ENCODE data around the gene RIPOR2.

RIPOR2 gene

DNA sequence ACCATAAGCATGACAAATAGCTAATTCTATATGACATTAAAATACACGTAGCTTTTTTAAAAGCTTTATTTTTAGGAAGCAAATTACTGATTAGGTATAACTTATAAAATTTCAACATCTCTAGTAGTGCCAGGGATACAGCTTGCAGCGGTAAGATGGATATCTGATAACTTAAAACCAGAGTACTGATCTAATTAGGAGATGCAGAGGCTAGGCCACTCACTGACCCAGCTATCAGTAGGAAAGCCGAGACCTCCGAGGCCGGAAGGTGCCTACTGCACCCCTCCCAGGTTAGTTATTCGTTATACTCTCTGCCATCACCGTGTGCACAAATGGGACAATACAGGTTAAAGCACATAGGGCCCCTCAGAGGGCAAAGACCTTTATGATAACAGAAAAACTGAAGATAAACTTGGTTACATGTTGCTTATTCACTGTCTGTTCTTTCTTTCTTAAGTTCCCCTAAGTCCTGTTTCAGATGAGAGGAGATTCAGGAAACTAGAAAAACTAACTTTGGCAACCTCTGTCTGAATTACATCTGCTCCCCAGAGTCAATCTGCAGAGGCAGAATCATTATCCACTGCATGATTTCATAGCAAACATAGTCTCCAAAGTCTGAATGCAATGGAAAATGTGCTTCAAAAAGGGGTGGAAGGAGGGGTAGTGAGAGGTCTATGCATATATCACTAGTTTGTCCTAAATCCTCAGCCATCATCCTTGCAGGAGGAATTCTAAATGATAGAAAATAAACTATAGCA lies 60.8 kb downstream of the RIPOR2 start:
- no peak for DNase-seq

DNA sequence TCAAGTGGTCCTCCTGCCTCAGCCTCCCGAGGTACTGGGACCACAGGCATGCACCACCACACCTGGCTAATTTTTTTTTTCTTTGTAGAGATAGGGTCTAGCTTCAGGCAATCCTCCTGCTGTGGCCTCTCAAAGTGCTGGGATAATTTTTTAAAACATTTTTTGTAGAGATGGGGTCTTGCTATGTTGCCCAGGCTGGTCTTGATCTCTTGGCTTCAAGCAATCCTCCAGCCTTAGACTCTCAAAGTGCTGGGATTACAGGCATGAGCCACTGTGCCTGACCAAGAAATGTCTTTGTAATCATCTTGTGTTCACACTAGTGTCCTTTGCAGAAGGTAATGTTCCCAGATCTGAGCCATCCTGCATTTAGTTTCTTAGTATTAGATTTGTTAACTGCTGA lies 61.6 kb downstream of the RIPOR2 start:
- DNase-seq = no peak

DNA sequence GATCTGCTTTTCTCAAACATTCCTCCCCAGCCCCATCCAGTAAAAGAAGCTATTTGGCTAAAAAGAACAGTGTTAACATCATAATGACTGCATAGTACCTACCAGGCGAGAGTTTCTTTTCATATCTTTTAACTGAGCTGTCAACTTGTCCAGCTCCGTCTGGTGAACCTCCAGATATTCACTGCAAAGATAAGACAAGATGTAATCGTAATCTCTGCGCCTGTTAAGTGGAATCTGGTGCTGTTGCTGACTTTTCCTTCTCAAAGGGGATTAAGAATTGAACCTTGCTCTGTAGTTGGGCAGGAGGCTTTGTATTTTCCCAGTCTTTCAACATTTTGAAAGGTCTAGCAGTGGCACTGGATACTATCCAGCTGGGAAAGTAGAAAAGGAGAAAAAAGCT lies 63.0 kb downstream of the RIPOR2 start:
- DNase-seq = no peak

DNA sequence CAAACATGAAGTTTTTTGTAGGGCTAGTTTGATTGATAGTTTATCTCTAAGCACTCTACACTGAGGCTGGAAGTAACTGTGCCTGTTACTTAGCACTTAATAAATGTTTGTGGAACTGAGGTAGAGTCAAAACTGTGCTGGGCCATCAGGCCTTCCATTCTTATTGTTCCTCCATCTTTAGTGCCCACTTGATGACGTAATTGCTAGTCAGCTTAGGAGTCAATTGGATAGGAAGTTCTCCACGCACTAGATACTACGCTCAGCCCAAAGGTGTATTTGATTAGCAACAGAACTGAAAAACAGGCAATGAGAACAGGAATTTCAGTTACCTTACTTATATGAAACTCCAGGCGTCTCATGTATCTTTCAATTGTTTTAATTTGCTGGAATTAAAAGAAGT lies 67.0 kb downstream of the RIPOR2 start:
- no peak for DNase-seq

DNA sequence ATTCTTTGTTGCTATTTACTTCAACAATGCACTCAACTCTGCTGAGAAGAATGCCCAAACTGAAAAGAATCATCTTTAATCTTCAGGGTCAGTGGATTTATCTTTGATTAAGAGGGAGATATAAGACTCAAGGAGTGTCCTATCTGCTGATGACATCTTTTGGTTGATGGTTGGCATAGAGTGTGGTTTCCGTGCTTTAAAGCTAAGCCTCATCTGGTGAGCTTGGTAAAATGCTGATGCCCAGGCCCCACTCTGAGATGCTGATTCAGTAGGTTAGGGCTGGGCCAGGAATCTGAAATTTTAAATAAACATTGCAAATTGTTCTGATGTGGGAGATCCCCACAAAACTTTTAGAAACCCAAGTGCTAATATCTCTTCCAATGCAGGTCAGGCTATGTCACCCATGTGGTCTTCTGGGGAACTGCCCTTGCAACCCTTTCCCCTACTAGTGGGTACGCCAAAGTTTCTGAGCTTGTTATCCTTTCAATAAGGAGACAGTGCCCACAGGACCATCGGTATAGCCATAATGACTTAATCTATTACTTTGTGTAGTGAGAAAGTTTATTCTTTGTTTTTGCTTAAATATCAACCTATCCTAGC lies 68.6 kb downstream of the RIPOR2 start:
- DNase-seq = no peak

DNA sequence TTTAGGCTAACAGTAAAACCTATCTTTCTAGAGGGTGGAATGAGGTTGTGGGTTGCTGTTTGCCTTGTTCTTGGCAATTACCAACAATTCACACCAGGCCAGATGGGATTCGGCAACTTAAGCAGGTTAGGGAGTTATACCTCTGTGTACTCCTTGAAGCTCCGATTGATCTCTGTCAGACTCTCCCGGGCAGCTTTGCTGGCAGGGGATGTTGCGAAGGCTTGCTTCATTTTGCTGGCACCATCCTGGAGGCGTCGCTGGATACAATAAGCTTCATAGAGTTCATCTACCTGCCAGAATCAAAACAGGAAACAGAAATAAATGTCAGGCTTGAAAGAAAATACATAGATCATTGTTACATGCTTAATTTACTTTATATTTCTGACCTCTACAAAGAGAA lies 70.6 kb downstream of the RIPOR2 start:
- DNase-seq = no peak

DNA sequence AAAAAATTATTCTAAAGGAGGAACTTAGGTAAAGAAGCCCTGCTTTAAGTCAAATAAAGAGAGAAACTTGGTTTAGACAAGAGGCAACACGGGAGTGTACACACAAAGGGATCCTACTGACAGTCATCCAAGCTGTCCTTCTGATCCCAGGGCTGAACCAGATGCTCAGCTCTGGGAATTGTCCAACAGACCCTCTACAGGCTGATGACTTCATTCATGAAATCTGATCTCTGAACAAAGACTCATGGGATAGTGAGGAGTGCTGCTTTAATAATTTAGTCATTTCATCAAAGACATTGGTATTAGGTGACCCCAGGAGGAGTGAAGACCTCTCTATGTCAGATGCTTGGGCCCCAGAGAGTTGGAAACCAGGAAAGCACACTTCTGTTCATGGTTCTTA lies 71.4 kb downstream of the RIPOR2 start:
- DNase-seq = no peak

DNA sequence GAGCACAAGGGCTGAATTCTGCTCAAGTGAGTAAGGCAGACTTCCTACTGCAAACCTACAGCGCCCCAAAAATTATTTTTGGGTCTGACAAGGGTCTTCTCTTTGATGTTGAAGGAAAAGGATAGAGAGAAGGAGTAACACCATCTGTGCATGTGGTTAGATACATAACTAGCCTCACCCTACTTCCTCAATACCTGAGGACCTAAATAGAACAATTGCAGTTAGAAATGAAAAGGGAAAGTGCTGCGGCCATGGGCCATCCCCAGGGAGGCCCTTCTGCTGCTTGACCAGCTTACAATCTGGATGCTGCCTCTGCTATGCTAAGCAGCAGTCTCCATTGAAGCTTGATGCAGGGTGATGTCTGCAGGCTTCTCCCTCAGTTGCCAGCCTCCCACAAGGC lies 73.8 kb downstream of the RIPOR2 start:
- no peak for DNase-seq

DNA sequence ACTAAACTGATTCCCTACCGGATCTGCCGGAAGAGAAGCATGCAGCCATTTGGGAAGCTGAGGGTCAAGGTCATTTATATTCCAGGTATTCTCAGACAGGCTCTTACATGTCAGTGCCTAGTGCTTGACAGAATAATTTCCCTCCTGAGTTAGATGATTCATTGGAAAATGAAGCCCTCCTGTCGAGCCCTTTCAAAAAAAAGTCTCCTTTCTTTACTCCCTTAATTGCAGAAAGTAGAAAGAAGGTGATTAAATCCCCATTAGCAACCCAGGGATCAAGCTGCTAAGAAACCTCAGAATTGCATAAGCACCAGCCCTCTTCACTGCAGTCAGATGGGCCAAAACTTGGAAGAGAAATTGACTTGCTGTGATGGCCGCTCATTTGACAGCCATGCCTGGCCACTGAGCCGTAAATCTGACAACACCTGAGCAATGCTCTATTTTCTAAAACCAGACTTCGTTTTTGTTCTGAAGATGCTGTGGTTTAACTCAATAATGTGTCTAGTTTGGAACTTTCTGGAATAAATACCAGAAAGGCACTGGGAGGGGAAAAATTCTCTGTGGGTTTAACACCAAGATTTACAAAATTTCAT lies 76.1 kb downstream of the RIPOR2 start:
- DNase-seq = no peak

DNA sequence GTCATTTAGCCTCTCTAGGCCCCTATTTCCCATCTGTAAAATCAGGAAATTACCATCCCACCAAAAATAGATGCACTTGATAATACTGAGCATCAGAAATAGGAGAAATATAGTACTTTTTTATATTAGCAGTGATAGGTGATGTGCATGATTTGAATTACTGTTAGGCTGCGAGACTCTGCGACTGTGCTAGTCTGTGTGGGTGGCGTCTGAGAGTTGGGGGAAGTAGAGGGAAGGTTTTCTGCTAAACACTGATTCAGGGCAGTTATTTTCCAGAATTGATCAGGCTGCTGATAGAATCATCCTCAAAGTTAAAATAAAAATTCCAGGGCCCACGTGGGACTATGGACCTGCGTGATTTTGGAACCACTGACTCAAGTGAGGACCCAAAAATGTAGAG lies 76.6 kb downstream of the RIPOR2 start:
- peak; percentile 26 to 40 for DNase-seq

DNA sequence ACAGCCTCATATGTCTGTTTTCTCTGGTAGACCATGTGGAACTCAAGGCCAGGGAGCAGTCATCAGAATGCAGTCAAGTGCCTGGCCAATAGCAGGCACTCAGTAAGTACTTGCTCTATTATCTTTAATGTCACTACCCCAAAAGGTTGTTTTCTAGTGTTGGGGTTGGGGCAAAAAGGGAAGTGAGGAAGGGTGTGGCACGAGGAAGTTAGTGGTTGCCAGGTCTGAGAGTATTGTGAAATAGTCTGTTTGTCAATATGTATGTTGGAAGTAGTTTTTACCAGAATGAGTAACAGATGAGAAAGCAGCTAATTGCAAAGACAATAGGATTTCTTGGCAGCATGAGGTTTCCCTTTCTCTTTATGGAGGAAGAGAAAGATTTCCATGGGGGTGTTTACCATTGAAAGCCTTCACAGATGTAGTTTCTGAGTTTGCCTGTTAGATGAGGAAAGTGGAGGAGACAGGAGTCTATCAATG lies 77.5 kb downstream of the RIPOR2 start:
- no peak for DNase-seq

DNA sequence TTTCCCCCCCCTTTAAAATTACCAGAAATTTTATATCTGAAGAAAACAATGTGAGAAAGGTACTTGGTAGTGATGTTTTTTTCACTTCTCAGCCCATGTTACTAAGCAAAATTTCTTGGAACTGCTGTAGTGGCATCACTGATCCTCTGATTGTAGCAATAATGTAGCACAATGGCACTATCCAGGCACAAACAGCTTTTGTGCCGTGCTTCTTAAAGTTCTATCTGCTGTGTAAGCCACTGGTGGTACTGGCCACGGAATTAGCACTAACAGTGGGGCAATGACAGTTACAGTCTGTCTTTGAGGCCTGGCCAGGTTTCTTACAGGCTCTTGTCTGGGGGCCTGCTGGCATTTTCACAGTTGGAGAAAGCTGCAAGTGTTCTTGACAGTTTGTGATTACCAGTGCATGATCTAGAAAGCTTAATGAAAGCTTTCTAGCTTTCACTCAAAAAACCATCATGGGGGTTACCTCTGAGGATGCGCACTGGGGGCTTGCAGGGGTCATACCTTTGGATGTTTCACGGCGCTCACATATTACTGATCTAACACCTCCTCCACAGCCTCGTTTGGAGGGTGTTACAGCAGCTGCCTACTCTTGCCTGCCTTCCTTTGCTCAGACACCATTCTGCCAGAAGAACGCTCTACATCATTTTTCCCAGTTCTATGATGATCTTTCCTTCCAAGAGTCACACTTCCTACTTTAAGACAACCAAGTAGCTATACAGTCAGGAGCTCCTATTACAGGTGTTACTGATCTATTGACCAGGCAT lies 78.7 kb downstream of the RIPOR2 start:
- no peak for DNase-seq

DNA sequence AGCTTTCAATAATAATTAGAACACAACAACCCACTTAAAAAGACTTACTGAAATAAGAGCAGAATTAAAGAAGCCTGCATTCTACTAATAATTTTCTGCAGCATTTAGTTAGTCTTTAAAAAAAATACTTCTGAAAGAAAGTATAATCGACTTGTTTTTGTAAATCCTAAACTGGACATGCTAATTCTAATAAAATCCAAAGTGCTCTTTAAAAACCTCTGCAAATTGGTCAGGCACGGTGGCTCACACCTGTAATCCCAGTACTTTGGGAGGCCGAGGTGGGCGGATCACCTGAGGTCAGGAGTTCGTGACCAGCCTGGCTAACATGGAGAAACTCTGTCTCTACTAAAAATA lies 79.5 kb downstream of the RIPOR2 start:
- no peak for DNase-seq

DNA sequence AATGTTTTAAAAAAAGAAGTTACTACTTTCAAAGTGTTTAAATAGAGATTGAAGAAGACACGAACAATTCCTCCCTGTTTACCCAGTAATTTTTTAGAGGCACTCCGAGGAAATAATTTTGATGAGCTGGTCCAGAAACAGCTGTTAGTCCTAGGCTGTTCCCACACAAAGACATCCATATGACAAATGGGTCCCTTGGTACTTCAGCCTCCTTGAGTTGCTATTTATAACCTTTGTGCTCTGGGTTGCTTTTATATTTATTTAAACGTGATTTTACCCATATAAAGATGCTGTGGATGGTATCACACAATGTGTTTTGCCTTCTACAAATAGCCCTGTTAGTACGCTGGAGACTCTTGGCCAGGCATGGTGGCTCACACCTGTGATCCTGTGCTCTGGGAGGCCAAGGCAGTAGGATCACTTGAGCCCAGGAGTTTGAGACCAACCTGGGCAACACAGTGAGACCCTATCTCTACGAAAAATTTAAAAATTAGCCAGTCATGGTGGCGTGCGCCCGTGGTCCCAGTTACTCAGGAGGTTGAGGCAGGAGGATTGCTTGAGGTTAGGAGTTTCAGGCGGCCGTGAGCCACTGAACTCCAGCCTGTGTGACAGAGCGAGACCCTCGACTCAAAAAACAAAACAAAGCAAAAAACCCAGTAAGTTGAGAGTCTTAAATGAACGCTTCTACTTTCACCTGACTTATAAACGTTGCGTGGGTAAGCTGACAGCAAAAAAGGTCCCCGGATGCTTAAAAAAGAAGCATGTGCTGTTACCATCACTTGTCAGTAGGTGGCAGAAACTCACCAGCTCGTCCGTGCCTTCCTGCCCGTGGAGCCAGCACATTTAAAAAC lies 80.1 kb downstream of the RIPOR2 start:
- peak; percentile 56 to 65 for DNase-seq

DNA sequence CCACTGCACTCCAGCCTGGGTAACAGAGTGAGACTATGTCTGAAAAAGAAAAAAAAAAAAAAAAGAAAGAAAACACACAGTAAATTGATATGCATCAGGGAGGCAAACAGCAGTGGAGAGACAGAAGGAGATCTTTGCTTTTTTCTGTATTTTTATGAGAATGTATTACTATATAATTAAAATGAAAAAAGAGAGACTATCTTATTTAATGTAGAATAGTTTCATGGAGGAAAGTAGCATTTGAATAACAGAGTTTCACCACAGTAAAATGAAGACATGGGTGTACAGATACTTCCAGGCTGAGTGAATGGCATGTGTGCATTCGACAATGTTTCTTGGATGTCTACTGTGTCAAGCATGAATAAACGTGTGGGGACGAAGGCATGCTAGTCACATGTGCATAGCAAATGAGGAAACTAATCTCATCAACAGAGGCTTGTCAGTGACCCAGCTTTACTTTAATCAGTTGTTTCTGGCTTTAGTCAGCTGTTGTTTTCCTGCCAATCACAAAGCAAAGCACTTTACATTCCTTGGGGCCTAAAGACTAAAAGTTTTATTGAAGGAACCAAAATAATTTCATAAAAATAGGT lies 81.6 kb downstream of the RIPOR2 start:
- no peak for DNase-seq

DNA sequence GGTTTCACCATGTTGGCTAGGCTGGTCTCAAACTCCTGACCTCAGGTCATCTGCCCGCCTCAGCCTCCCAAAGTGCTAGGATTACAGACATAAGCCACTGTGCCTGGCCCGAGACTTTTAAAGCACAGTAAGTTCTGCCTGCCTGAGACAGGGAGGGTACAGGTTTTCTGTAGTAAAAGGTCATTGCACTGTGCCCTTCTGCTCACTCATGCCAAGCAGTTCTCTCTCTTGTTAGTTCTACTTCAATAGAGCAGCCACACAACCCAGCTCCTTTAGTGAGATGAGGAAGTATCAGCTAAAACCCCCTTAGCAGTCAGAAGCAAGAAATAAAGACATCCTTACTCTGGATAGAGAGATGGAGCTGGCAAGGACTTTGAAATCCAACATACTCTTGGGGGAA lies 84.7 kb downstream of the RIPOR2 start:
- no peak for DNase-seq

DNA sequence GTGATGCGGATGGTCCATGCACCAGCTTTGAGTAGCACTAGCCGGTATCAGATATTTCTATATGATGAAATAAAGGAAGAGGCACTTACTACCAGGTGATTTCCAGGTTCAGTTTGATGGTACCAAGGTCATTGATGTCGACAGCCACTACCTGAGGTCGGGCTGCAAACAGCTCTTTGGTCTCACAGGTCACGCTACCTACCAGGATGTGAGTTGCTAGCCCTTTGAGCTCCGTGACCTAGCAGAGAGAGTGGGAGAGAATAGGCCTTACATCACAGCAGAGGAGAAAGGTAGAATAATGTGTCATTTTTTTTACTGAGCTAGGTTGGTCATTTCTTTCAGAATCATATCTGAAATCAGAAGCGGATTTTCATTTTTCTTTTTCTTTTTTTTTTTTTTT lies 86.0 kb downstream of the RIPOR2 start:
- no peak for DNase-seq

DNA sequence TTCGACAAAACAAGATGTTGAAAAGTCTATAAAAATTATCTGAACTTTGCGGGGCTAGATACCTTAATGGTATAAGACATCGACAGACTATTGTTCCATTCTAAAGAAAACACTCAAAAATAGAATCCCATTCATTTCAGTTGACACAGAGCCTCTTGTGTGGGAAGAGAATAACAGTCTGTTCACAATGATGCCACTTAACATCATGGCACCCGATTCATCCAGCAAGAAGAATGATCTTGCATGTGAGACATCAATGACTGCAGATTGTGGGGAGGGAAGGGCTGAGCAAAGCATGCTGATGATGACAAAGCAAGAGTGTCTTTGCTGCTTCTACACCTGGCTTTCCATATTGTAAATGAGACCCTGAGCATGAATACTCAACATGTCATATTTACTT lies 87.3 kb downstream of the RIPOR2 start:
- no peak for DNase-seq

DNA sequence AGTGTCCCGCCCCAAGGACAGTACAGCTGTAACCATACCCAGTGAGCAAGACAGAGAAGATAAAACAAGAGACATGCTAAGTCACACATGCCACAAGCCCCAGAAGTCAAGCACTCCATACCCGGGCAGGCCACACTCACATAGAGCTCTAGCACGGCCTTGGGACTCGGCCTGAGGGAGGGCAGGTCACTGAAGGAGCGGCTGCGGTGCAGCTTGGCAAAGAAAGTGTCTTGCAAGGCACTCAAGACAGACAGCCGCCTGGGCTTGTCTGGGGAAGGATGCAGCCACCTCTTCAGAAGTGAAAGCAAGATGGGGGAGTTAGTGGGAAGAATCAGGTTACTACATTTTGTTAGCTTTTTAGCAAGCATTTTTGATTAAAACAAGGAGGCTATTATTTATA lies 88.4 kb downstream of the RIPOR2 start:
- no peak for DNase-seq

DNA sequence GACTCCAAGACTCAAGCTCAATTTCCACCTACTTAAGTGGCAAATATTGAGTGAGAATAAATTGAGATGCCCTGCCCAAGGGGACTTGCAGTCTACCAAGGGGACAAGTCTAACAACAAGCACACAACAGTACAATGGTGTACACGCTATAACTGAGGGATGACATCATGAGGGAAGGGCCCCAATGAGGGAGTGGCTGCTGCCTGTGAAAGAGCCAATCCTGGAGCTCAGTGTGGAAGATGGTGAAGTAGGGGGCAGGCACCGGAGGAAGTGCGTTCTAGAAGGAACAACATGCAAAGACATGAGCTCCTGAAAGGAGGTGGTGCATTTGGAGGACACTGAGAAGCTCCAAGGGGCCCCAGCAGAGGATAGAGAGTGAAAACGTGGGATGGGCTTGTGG lies 90.2 kb downstream of the RIPOR2 start:
- DNase-seq = no peak

DNA sequence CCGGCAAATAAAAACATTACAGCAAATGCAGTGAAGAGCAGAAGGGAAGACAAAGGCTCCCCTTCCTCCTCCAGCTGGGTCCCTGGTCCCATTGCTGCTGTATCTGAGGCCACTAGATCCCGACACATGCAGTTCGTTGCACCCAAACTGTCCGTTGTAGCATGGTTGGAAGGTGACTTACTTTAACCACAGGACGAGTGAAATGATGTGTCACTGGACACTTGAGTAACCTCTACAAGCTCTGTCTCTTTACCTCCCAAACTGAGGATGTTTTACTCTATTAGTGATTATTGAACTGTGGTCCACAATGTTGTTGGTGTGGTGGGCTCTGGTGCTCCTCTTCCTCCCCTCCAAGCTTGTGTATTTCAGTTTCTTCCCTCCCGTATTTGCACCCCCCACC lies 90.9 kb downstream of the RIPOR2 start:
- no peak for DNase-seq

DNA sequence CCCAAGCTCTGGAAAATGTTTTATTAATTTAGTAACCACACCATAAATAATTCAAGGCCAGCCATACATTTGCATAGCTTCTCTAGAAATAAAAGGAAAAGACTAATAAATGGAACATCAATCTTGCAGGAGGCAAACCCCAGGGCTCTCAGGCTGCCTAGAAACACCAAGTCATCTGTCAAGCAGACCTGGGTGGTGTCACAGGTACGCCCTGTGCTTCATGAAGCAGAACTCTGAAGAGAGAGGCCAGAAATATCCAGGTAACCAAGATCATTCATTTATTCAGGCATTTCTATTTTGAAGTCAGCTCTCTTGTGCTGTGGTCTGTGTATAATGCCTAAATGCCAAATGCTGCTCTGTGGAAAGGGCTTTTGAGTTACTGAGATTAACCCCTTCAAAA lies 91.7 kb downstream of the RIPOR2 start:
- no peak for DNase-seq

Measured in activated CD4-positive, alpha-beta T cell treated with anti-CD3 and anti-CD28 coated beads, Interleukin-2, amount 50 U/mL, for 4 hours (primary cell).